SK-N-SH (cell line): ENCODE results near the gene MYLK.

Source experiments
- RAD21 ChIP-seq: IDR thresholded peaks from 2 replicates; pipeline ENCODE4 v1.6.1; 2012; ENCODE audit warnings: mild to moderate bottlenecking, low read length
- TF ChIP-seq, protein P1 (sequence below): fragments of 200-600 bp; sonication (generic); IDR thresholded peaks from 2 replicates; pipeline ENCODE4 v1.6.1; 2017; ENCODE audit warnings: antibody characterized with exemption, mild to moderate bottlenecking, moderate library complexity

- TF ChIP-seq, protein P1, sequence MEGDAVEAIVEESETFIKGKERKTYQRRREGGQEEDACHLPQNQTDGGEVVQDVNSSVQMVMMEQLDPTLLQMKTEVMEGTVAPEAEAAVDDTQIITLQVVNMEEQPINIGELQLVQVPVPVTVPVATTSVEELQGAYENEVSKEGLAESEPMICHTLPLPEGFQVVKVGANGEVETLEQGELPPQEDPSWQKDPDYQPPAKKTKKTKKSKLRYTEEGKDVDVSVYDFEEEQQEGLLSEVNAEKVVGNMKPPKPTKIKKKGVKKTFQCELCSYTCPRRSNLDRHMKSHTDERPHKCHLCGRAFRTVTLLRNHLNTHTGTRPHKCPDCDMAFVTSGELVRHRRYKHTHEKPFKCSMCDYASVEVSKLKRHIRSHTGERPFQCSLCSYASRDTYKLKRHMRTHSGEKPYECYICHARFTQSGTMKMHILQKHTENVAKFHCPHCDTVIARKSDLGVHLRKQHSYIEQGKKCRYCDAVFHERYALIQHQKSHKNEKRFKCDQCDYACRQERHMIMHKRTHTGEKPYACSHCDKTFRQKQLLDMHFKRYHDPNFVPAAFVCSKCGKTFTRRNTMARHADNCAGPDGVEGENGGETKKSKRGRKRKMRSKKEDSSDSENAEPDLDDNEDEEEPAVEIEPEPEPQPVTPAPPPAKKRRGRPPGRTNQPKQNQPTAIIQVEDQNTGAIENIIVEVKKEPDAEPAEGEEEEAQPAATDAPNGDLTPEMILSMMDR: peak; percentile 44
- peak; percentile 42 for TF ChIP-seq RAD21
These were observed 138.8 kb downstream of the MYLK start for GRCh38 chr3:123745184-123745855.
